Mesenchymal stem cell (in vitro differentiated cells and primary cell): ENCODE measurements around the gene GRID2.

Experiments used
- DNase-seq: peaks from one replicate; pipeline ENCODE4 v3.0.0-alpha.2; 2013
- H2AFZ ChIP-seq: one replicate; pipeline ENCODE4 v1.6.1; 2013; ENCODE audit warnings: low read depth, mild to moderate bottlenecking, control low read depth, inconsistent platforms, low read length, moderate library complexity
- H2AK5ac ChIP-seq: 2 replicates; pipeline ENCODE4 v1.6.1; 2013; ENCODE audit warnings: low read length, moderate library complexity, mild to moderate bottlenecking, inconsistent platforms; ENCODE audit not compliant: severe bottlenecking
- H2BK120ac ChIP-seq: one replicate; pipeline ENCODE4 v1.6.1; 2013; ENCODE audit warnings: low read depth, mild to moderate bottlenecking, inconsistent platforms, low read length, moderate library complexity
- H2BK12ac ChIP-seq, 2 experiments: one replicate each; pipeline ENCODE4 v1.6.1; 2013; ENCODE audit warnings: inconsistent platforms in 2 of 2, low read length in 2 of 2, mild to moderate bottlenecking in 2 of 2, moderate library complexity in 2 of 2, control low read depth in 1 of 2
- H2BK15ac ChIP-seq: one replicate; pipeline ENCODE4 v1.6.1; 2013; ENCODE audit warnings: mild to moderate bottlenecking, low read depth, inconsistent platforms; ENCODE audit not compliant: poor library complexity, severe bottlenecking
- H2BK5ac ChIP-seq: 2 replicates; pipeline ENCODE4 v1.6.1; 2013; ENCODE audit warnings: low read depth, mild to moderate bottlenecking, low read length, control low read depth, inconsistent platforms; ENCODE audit not compliant: poor library complexity, severe bottlenecking
- H3K14ac ChIP-seq, 2 experiments: one replicate each; pipeline ENCODE4 v1.6.1; 2013; ENCODE audit warnings: inconsistent platforms in 2 of 2, low read length in 2 of 2, control low read depth in 1 of 2, mild to moderate bottlenecking in 1 of 2, moderate library complexity in 1 of 2
- H3K18ac ChIP-seq, 2 experiments: one replicate each; pipeline ENCODE4 v1.6.1; 2013; ENCODE audit warnings: inconsistent platforms in 2 of 2, low read length in 2 of 2, control low read depth in 1 of 2, low read depth in 1 of 2, mild to moderate bottlenecking in 1 of 2
- H3K23ac ChIP-seq, 2 experiments: one replicate each; pipeline ENCODE4 v1.6.1; 2013; ENCODE audit warnings: inconsistent platforms in 2 of 2, low read length in 2 of 2, mild to moderate bottlenecking in 2 of 2, moderate library complexity in 2 of 2, control low read depth in 1 of 2
- H3K27ac ChIP-seq: 2 replicates; pipeline ENCODE4 v1.5.1; 2013; ENCODE audit warnings: mild to moderate bottlenecking, moderate library complexity, low read length, control low read depth, inconsistent platforms; ENCODE audit not compliant: poor library complexity, severe bottlenecking
- H3K27me3 ChIP-seq, 2 experiments: 2 replicates each; pipeline versions ENCODE4 v1.6.1 to v1.7.0; 2013; ENCODE audit warnings: low read length in 2 of 2, mild to moderate bottlenecking in 2 of 2, moderate library complexity in 2 of 2, control low read depth in 1 of 2, inconsistent platforms in 1 of 2; ENCODE audit not compliant: control insufficient read depth in 1 of 2, insufficient read depth in 1 of 2
- H3K36me3 ChIP-seq, 2 experiments: 2 replicates each; pipeline versions ENCODE4 v1.6.1 to v1.7.0; 2013; ENCODE audit warnings: low read length in 2 of 2, control low read depth in 1 of 2, inconsistent platforms in 1 of 2, low read depth in 1 of 2, mild to moderate bottlenecking in 1 of 2; ENCODE audit not compliant: insufficient read depth in 2 of 2, control insufficient read depth in 1 of 2
- H3K4ac ChIP-seq, 2 experiments: one replicate each; pipeline ENCODE4 v1.6.1; 2013; ENCODE audit warnings: inconsistent platforms in 2 of 2, low read length in 2 of 2, mild to moderate bottlenecking in 2 of 2, moderate library complexity in 2 of 2, control low read depth in 1 of 2, low read depth in 1 of 2
- H3K4me1 ChIP-seq: 2 replicates; pipeline ENCODE4 v1.6.1; 2013; ENCODE audit warnings: low read depth, low read length, control low read depth; ENCODE audit not compliant: control insufficient read depth, insufficient read depth
- H3K4me2 ChIP-seq: 2 replicates; pipeline ENCODE4 v1.6.1; 2013; ENCODE audit warnings: low read length, mild to moderate bottlenecking, inconsistent platforms; ENCODE audit not compliant: poor library complexity, severe bottlenecking
- H3K4me3 ChIP-seq, 2 experiments: 2 replicates each; pipeline versions ENCODE4 v1.5.1 to v1.7.0; 2013; ENCODE audit warnings: low read length in 2 of 2, mild to moderate bottlenecking in 2 of 2, control low read depth in 1 of 2, low read depth in 1 of 2; ENCODE audit not compliant: insufficient read depth in 1 of 2
- H3K79me1 ChIP-seq: replicated peaks from 2 replicates; pipeline ENCODE4 v1.6.1; 2013; ENCODE audit warnings: mild to moderate bottlenecking, control low read depth, low read length, inconsistent platforms; ENCODE audit not compliant: poor library complexity, severe bottlenecking
- H3K9ac ChIP-seq: 2 replicates; pipeline ENCODE4 v1.7.0; 2013; ENCODE audit warnings: mild to moderate bottlenecking, low read length, moderate library complexity
- H3K9me3 ChIP-seq: 2 replicates; pipeline ENCODE4 v1.7.0; 2013; ENCODE audit warnings: mild to moderate bottlenecking, low read length; ENCODE audit not compliant: control insufficient read depth
- H4K8ac ChIP-seq: one replicate; pipeline ENCODE4 v1.6.1; 2013; ENCODE audit warnings: inconsistent platforms, mild to moderate bottlenecking, low read length, moderate library complexity
- H4K91ac ChIP-seq: one replicate; pipeline ENCODE4 v1.6.1; 2013; ENCODE audit warnings: mild to moderate bottlenecking, low read length, inconsistent platforms
- WGBS: methylation state at CpG from one replicate; pipeline ENCODE4 v1.1.7; 2013; ENCODE audit warnings: mixed read lengths; 5-methylcytosine and 5-hydroxymethylcytosine counted together

GRID2 gene

DNA sequence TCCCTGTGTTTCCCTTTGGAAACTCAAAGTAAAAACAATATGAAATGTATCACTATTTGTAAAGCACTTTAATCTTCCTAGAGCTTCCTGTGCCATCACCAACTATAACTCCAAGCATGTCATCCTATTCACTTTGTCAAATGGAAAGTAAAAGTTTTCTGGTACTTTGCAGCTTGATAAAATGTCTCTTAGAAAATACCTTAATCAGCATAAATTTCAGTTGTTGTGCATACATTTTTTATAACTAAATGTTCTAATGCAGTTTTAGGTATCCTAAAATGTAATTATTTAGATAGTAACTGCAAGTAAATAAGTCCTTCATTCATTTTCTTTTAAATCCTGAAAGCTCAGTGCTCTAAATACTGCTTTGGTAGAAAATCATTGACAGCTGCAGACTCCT lies 558.7 kb downstream of the GRID2 start:
- H4K91ac ChIP-seq = no peak overlapping the region

DNA sequence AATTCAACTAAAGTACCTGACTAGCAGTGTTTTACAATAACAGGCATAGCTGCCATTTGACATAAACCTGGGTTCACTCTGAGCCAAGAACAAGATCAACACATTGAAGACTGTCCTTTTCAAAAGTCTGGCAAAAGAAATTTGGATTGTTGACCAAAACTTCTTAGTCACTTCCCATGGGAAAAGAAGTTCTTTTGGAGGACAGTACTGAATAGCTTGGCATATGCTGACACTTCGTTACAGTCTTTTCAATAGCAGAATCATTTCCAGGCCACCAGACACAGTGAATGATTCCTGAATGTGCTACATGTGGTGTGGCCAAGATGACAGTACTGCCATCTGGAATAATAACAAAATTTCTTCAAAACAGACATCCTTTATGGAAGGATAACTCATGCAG lies 560.3 kb downstream of the GRID2 start:
- Histone ChIP-seq H3K27ac (no peak overlapping the region), H2BK5ac (no peak overlapping the region), H2AK5ac (no peak overlapping the region), H3K18ac (no peak overlapping the region), H3K23ac (no peak overlapping the region), H3K4me2 (no peak overlapping the region), H4K91ac (no peak overlapping the region), H3K36me3 (no peaks in the 10 kb centered on the region), H3K27me3 (no peaks in the 10 kb centered on the region), H2BK15ac (no peak overlapping the region), H2AFZ (no peak overlapping the region), H3K9ac (no peak overlapping the region), H3K79me1 (no peaks in the 10 kb centered on the region), H2BK12ac (no peak overlapping the region), H3K4me1 (no peaks in the 10 kb centered on the region), H3K4ac (no peak overlapping the region), H3K14ac (no peak overlapping the region), H2BK120ac (no peak overlapping the region), H3K4me3 (no peak overlapping the region), H4K8ac (no peak overlapping the region), H3K9me3 (no peaks in the 10 kb centered on the region)
- WGBS = 100% methylated on average over 1 of the region's 1 CpG
- DNase-seq = no peak

More for the DNA sequence above, 558.7 kb downstream of the GRID2 start:
- H3K27ac ChIP-seq = no peak overlapping the region
- no peak overlapping the region for H2AFZ ChIP-seq
- no peak overlapping the region for H3K18ac ChIP-seq
- H2BK12ac ChIP-seq = no peak overlapping the region
- H3K4me3 ChIP-seq = no peak overlapping the region
- H4K8ac ChIP-seq = no peak overlapping the region
- H3K23ac ChIP-seq = no peak overlapping the region
- H3K27me3 ChIP-seq = no peaks in the 10 kb centered on the region
- H3K14ac ChIP-seq = no peak overlapping the region
- H3K4ac ChIP-seq = no peak overlapping the region
- no peak overlapping the region for H2BK120ac ChIP-seq
- no peak overlapping the region for H2BK15ac ChIP-seq
- H3K4me1 ChIP-seq = no peaks in the 10 kb centered on the region
- no peak overlapping the region for H2AK5ac ChIP-seq
- no peak overlapping the region for H3K4me2 ChIP-seq
- H3K9me3 ChIP-seq = no peaks in the 10 kb centered on the region
- H3K79me1 ChIP-seq = no peaks in the 10 kb centered on the region
- no peak overlapping the region for H3K9ac ChIP-seq
- DNase-seq = no peak
- H3K36me3 ChIP-seq = no peaks in the 10 kb centered on the region
- no peak overlapping the region for H2BK5ac ChIP-seq

DNA sequence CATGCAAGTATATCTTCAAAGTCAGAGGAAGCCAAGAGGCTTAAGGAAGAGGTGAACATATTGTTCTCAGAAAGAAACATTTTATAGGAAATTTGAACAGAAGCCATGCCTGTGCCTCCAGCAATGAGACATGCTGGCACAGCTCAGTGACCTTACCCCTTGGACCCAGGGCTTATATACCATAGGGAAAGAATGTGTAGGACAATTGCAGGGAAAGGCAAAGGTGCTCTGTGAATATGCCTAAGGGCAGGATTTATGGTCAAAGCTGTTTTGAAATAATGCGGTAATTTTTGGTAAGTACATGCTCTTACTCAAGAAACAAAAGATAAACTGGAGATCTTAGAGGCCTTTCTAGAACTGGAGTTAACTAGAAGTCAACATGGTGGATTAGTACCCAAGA lies 568.8 kb downstream of the GRID2 start:
- H3K23ac ChIP-seq = no peak overlapping the region
- H3K36me3 ChIP-seq = no peaks in the 10 kb centered on the region
- 100% methylated on average over 1 of the region's 1 CpG for WGBS
- H4K91ac ChIP-seq = no peak overlapping the region
- no peak overlapping the region for H3K9ac ChIP-seq
- no peaks in the 10 kb centered on the region for H3K79me1 ChIP-seq
- no peak overlapping the region for H3K4me2 ChIP-seq
- no peak overlapping the region for H2BK120ac ChIP-seq
- no peak overlapping the region for H3K4ac ChIP-seq
- H3K4me3 ChIP-seq = no peak overlapping the region
- no peak overlapping the region for H4K8ac ChIP-seq
- H2AK5ac ChIP-seq = no peak overlapping the region
- H3K14ac ChIP-seq = no peak overlapping the region
- H3K18ac ChIP-seq = no peak overlapping the region
- no peak overlapping the region for H2BK12ac ChIP-seq
- H3K4me1 ChIP-seq = no peaks in the 10 kb centered on the region
- H3K9me3 ChIP-seq = no peaks in the 10 kb centered on the region
- no peak overlapping the region for H2BK5ac ChIP-seq
- no peak for DNase-seq
- no peaks in the 10 kb centered on the region for H3K27me3 ChIP-seq
- H2AFZ ChIP-seq = no peak overlapping the region
- H3K27ac ChIP-seq = no peak overlapping the region
- H2BK15ac ChIP-seq = no peak overlapping the region

- Histone ChIP-seq H4K8ac (no peak overlapping the region), H3K27me3 (no peaks in the 10 kb centered on the region), H3K18ac (no peak overlapping the region), H3K4me1 (no peaks in the 10 kb centered on the region), H3K27ac (no peak overlapping the region), H2BK5ac (no peak overlapping the region), H3K14ac (no peak overlapping the region), H2BK15ac (no peak overlapping the region), H3K36me3 (no peaks in the 10 kb centered on the region), H3K79me1 (no peaks in the 10 kb centered on the region), H2BK12ac (no peak overlapping the region), H2AK5ac (no peak overlapping the region), H3K4me3 (no peak overlapping the region), H3K4me2 (no peak overlapping the region), H3K9me3 (no peaks in the 10 kb centered on the region), H3K9ac (no peak overlapping the region), H2AFZ (no peak overlapping the region), H4K91ac (no peak overlapping the region), H3K23ac (no peak overlapping the region), H2BK120ac (no peak overlapping the region), H3K4ac (no peak overlapping the region)
- DNase-seq = no peak
- no CpG with 5 or more reads among the region's 1 CpG for WGBS
These were observed 581.9 kb downstream of the GRID2 start for GRCh38 chr4:92885632-92886031.
